GM23338 (cell line): ENCODE results near the gene CACNB4. TPM values are rescaled to one million over a fixed set of nuclear protein-coding genes. Genes with fewer than 3 reads are reported as not detected.

Experiments used
- ATAC-seq: fragments of 200-7000 bp; cut with Tn5 transposase; 3 replicates; pipeline ENCODE4 v1.9.1; 2020
- DNase-seq: peaks from one replicate; pipeline ENCODE4 v3.0.0-alpha.2; 2015; ENCODE audit warnings: low spot score
- H2AFZ ChIP-seq: fragments of 200-600 bp; sonication (generic); 2 replicates; pipeline ENCODE4 v1.8.0; 2016; ENCODE audit warnings: antibody characterized with exemption, mild to moderate bottlenecking, moderate library complexity
- H3F3A ChIP-seq: fragments of 200-600 bp; sonication (generic); replicated peaks from 2 replicates; pipeline ENCODE4 v1.8.0; 2017; ENCODE audit warnings: antibody characterized with exemption, mixed run types, low read depth
- H3K27ac ChIP-seq: fragments of 200-600 bp; sonication (generic); 2 replicates; pipeline ENCODE4 v1.6.1; 2016; ENCODE audit warnings: low read depth
- H3K27me3 ChIP-seq: fragments of 200-600 bp; sonication (generic); 2 replicates; pipeline ENCODE4 v1.8.0; 2016; ENCODE audit warnings: mild to moderate bottlenecking, mixed run types, moderate library complexity; ENCODE audit not compliant: insufficient read depth
- H3K36me3 ChIP-seq: fragments of 200-600 bp; sonication (generic); 2 replicates; pipeline ENCODE4 v1.8.0; 2016; ENCODE audit warnings: mild to moderate bottlenecking; ENCODE audit not compliant: insufficient read depth
- H3K4me1 ChIP-seq: fragments of 200-600 bp; sonication (generic); 2 replicates; pipeline ENCODE4 v1.8.0; 2016; ENCODE audit warnings: mild to moderate bottlenecking, moderate library complexity; ENCODE audit not compliant: insufficient read depth
- H3K4me2 ChIP-seq: fragments of 200-600 bp; sonication (generic); 2 replicates; pipeline ENCODE4 v1.7.1; 2017; ENCODE audit warnings: mixed run types
- H3K4me3 ChIP-seq: fragments of 200-600 bp; sonication (generic); 2 replicates; pipeline ENCODE4 v1.6.1; 2016; ENCODE audit warnings: mixed run types
- H3K79me2 ChIP-seq: fragments of 200-600 bp; sonication (generic); replicated peaks from 2 replicates; pipeline ENCODE4 v1.8.0; 2017; ENCODE audit warnings: mild to moderate bottlenecking; ENCODE audit not compliant: insufficient read depth
- H3K9me2 ChIP-seq: fragments of 200-600 bp; sonication (generic); 2 replicates; pipeline ENCODE4 v1.8.0; 2017; ENCODE audit not compliant: insufficient read depth
- H4K20me1 ChIP-seq: fragments of 200-600 bp; sonication (generic); replicated peaks from 2 replicates; pipeline ENCODE4 v1.8.0; 2017; ENCODE audit warnings: mild to moderate bottlenecking; ENCODE audit not compliant: insufficient read depth
- H3K27ac Mint-ChIP-seq: 2 replicates; pipeline ENCODE4 v1.8.0; 2020; ENCODE audit warnings: inconsistent platforms, mild to moderate bottlenecking, moderate library complexity, mixed read lengths
- H3K27me3 Mint-ChIP-seq: 3 replicates; pipeline ENCODE4 v1.8.0; 2022; ENCODE audit warnings: low read depth, mild to moderate bottlenecking, moderate library complexity, mixed read lengths, inconsistent platforms; ENCODE audit not compliant: insufficient read depth, poor library complexity
- H3K36me3 Mint-ChIP-seq: 3 replicates; pipeline ENCODE4 v1.8.0; 2021; ENCODE audit warnings: low read depth, mild to moderate bottlenecking, inconsistent platforms, moderate library complexity, mixed read lengths
- H3K4me1 Mint-ChIP-seq: 3 replicates; pipeline ENCODE4 v1.8.0; 2020; ENCODE audit warnings: mild to moderate bottlenecking, inconsistent platforms, mixed read lengths
- H3K4me3 Mint-ChIP-seq: 3 replicates; pipeline ENCODE4 v1.8.0; 2021; ENCODE audit warnings: moderate library complexity, mild to moderate bottlenecking, inconsistent platforms, mixed read lengths
- H3K9me3 Mint-ChIP-seq: 3 replicates; pipeline ENCODE4 v1.8.0; 2020; ENCODE audit warnings: moderate library complexity, mild to moderate bottlenecking, inconsistent platforms, mixed read lengths
- ETS1 ChIP-seq: IDR thresholded peaks from 2 replicates; pipeline ENCODE4 v1.6.1; 2016; ENCODE audit warnings: antibody characterized with exemption
- EZH2 ChIP-seq: fragments of 200-600 bp; sonication (generic); IDR thresholded peaks from one replicate; pipeline ENCODE4 v1.8.0; 2017; ENCODE audit warnings: antibody characterized with exemption, mild to moderate bottlenecking, low read depth; ENCODE audit not compliant: unreplicated experiment
- EZH2phosphoT487 ChIP-seq: fragments of 200-600 bp; sonication (generic); IDR thresholded peaks from one replicate; pipeline ENCODE4 v1.8.1; 2018; ENCODE audit warnings: antibody characterized with exemption; ENCODE audit not compliant: unreplicated experiment
- JUNB ChIP-seq: IDR thresholded peaks from one replicate; pipeline ENCODE4 v1.6.1; 2016; ENCODE audit warnings: antibody characterized with exemption; ENCODE audit not compliant: unreplicated experiment
- NANOG ChIP-seq: IDR thresholded peaks from 2 replicates; pipeline ENCODE4 v1.6.1; 2016; ENCODE audit warnings: antibody characterized with exemption, borderline replicate concordance
- POLR2AphosphoS5 ChIP-seq: IDR thresholded peaks from 2 replicates; pipeline ENCODE4 v1.6.1; 2016; ENCODE audit warnings: antibody characterized with exemption, low read depth
- ZNF331 ChIP-seq: fragments of 250-450 bp; sonication (Bioruptor Pico); IDR thresholded peaks from 2 replicates; pipeline ENCODE4 v1.5.0; 2020; ENCODE audit warnings: low read depth, mild to moderate bottlenecking, moderate library complexity
- ZNF462 ChIP-seq: fragments of 250-450 bp; sonication (Bioruptor Pico); IDR thresholded peaks from 2 replicates; pipeline ENCODE4 v1.5.0; 2020; ENCODE audit warnings: mild to moderate bottlenecking, moderate library complexity
- polyA plus RNA-seq: library from polyadenylated mRNA; unstranded; fragments of >200 nt; fragmentation: Nextera tagmentation; extraction: Ambion mirVana; gene quantifications from 2 replicates; pipeline ENCODE4 v1.2.1, GENCODE V29; 2016
- total RNA-seq: library from RNA; depleted of rRNA; stranded (reverse); fragments of >200 nt; shearing (Covaris generic); gene quantifications from 2 replicates; pipeline ENCODE4 v1.2.3, GENCODE V29; 2014
- TF ChIP-seq, protein P1 (sequence below), 2 experiments: fragments of 200-600 bp in 1 of 2; sonication (generic) in 1 of 2; conservative IDR thresholded peaks; 2 replicates each; pipeline versions ENCODE4 v1.5.1 to v1.6.1; 2016 to 2017; ENCODE audit warnings: antibody characterized with exemption in 2 of 2, low read depth in 2 of 2, mild to moderate bottlenecking in 2 of 2, moderate library complexity in 1 of 2

The CACNB4 gene
- total and polyA plus RNA-seq, 2 experiments from 2014 or later: 4.0 to 9.8 TPM

GRCh38 chr2:151845884-151846283 is 253.0 kb downstream of the CACNB4 start (continued):
- TF ChIP-seq ZNF462 (CRISPR knock-in tag) (no peak), ETS1 (no peak), POLR2AphosphoS5 (no peak)

GRCh38 chr2:151845481-151845880 is 253.4 kb downstream of the CACNB4 start:
- no peak overlapping the region for H3K4me3 Mint-ChIP-seq
- Histone ChIP-seq H3K4me2 (no peak overlapping the region), H3K27ac (no peak overlapping the region), H3F3A (no peaks in the 10 kb centered on the region), H3K79me2 (no peaks in the 10 kb centered on the region), H4K20me1 (no peaks in the 10 kb centered on the region), H3K27me3 (no peaks in the 10 kb centered on the region), H2AFZ (no peak overlapping the region), H3K36me3 (no peaks in the 10 kb centered on the region), H3K4me3 (no peak overlapping the region), H3K9me2 (no peaks in the 10 kb centered on the region), H3K4me1 (no peaks in the 10 kb centered on the region)
- no peak for TF ChIP-seq ZNF331 (CRISPR knock-in tag)
- TF ChIP-seq ETS1: no peak
- TF ChIP-seq, protein P1, sequence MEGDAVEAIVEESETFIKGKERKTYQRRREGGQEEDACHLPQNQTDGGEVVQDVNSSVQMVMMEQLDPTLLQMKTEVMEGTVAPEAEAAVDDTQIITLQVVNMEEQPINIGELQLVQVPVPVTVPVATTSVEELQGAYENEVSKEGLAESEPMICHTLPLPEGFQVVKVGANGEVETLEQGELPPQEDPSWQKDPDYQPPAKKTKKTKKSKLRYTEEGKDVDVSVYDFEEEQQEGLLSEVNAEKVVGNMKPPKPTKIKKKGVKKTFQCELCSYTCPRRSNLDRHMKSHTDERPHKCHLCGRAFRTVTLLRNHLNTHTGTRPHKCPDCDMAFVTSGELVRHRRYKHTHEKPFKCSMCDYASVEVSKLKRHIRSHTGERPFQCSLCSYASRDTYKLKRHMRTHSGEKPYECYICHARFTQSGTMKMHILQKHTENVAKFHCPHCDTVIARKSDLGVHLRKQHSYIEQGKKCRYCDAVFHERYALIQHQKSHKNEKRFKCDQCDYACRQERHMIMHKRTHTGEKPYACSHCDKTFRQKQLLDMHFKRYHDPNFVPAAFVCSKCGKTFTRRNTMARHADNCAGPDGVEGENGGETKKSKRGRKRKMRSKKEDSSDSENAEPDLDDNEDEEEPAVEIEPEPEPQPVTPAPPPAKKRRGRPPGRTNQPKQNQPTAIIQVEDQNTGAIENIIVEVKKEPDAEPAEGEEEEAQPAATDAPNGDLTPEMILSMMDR (conservative IDR thresholded peaks at IDR 0.05; ENCODE audit: low read depth in 2 of 2): no peak
- no peak for TF ChIP-seq POLR2AphosphoS5
- TF ChIP-seq EZH2: no peak
- TF ChIP-seq NANOG: no peak
- TF ChIP-seq JUNB: no peak
- TF ChIP-seq EZH2phosphoT487: no peak
- no peaks in the 10 kb centered on the region for H3K27me3 Mint-ChIP-seq
- ATAC-seq (no peak), DNase-seq (no peak)
- H3K9me3 Mint-ChIP-seq: no peaks in the 10 kb centered on the region
- no peak overlapping the region for H3K27ac Mint-ChIP-seq
- H3K36me3 Mint-ChIP-seq: no peaks in the 10 kb centered on the region
- no peaks in the 10 kb centered on the region for H3K4me1 Mint-ChIP-seq
